Tongue (tissue), 1 donor: ENCODE measurements around the gene EOLA2. TPM values are rescaled to one million over a fixed set of nuclear protein-coding genes. Genes with fewer than 3 reads are reported as not detected.

Experiments used
- total RNA-seq: library from RNA; depleted of rRNA; stranded (reverse); fragments of >200 nt; gene quantifications from one replicate; pipeline ENCODE4 v1.2.3, GENCODE V29; 2014

EOLA2 gene
- total RNA-seq, 1 donor from 2014 or later = 16.0 TPM

Other genes starting within 250 kb of the EOLA2 start
- 0.82 TPM for gene MAGEA11, start 226.4 kb downstream of the EOLA2 start, total RNA-seq
- gene HSFX1, start 164.4 kb downstream of the EOLA2 start, total RNA-seq = 2.9 TPM
- not detected for gene MAGEA9, start 156.6 kb downstream of the EOLA2 start, total RNA-seq
- not detected for gene MAGEA8, start 57.3 kb downstream of the EOLA2 start, total RNA-seq
- not detected for gene HSFX4, start 8.9 kb downstream of the EOLA2 start, total RNA-seq